WTC11 (cell line): ENCODE results near the gene CYSTM1. TPM values are rescaled to one million over a fixed set of nuclear protein-coding genes. Genes with fewer than 3 reads are reported as not detected.

Source experiments
- ATAC-seq: fragments of 200-7000 bp; cut with Tn5 transposase; 2 replicates; pipeline ENCODE4 v1.10.0; 2021; ENCODE audit warnings: mild to moderate bottlenecking, moderate library complexity
- CTCF ChIA-PET: fragments of 300-600 bp; sonication (Branson Sonifier 250); formaldehyde crosslinking; loops from one replicate; lab custom pipeline; 2021; ENCODE audit warnings: antibody characterized with exemption; lab: Charles Lee
- POLR2A ChIA-PET: fragments of 350-600 bp; sonication (Branson Sonifier 250); formaldehyde crosslinking; loops from one replicate; lab custom pipeline; 2021; ENCODE audit warnings: antibody characterized with exemption; lab: Charles Lee
- DNase-seq: peaks from one replicate; pipeline ENCODE4 v3.0.0; 2021; ENCODE audit warnings: low spot score
- H3K27ac Mint-ChIP-seq: 2 replicates; pipeline ENCODE4 v1.8.0; 2021; ENCODE audit warnings: mixed read lengths
- H3K27me3 Mint-ChIP-seq: 2 replicates; pipeline ENCODE4 v1.8.0; 2021; ENCODE audit warnings: low read depth, mild to moderate bottlenecking, moderate library complexity, mixed read lengths
- H3K36me3 Mint-ChIP-seq: 2 replicates; pipeline ENCODE4 v1.8.0; 2021; ENCODE audit warnings: mixed read lengths
- H3K4me1 Mint-ChIP-seq: 2 replicates; pipeline ENCODE4 v1.8.0; 2022; ENCODE audit warnings: mixed read lengths
- H3K4me3 Mint-ChIP-seq: 2 replicates; pipeline ENCODE4 v1.8.0; 2021; ENCODE audit warnings: mild to moderate bottlenecking, moderate library complexity, mixed read lengths
- H3K9me3 Mint-ChIP-seq: 2 replicates; pipeline ENCODE4 v1.8.0; 2021; ENCODE audit warnings: mixed read lengths
- ATF1 ChIP-seq: sonication (generic); formaldehyde crosslinking; IDR thresholded peaks from 2 replicates; pipeline ENCODE4 v1.8.1; 2023; ENCODE audit warnings: mild to moderate bottlenecking, moderate library complexity, missing genetic modification reagents
- ATF3 ChIP-seq: sonication (generic); formaldehyde crosslinking; conservative IDR thresholded peaks from 2 replicates; pipeline ENCODE4 v1.8.1; 2022; ENCODE audit warnings: mild to moderate bottlenecking, missing genetic modification reagents
- E2F4 ChIP-seq: sonication (generic); formaldehyde crosslinking; IDR thresholded peaks from 2 replicates; pipeline ENCODE4 v1.8.1; 2022; ENCODE audit warnings: low read depth, mild to moderate bottlenecking, moderate library complexity, missing genetic modification reagents, borderline replicate concordance
- FOXJ3 ChIP-seq: sonication (generic); formaldehyde crosslinking; IDR thresholded peaks from 2 replicates; pipeline ENCODE4 v1.9.0; 2021; ENCODE audit warnings: missing genetic modification reagents, mild to moderate bottlenecking, borderline replicate concordance
- GTF2I ChIP-seq: fragments of 250-450 bp; sonication (Bioruptor Pico); conservative IDR thresholded peaks from 2 replicates; pipeline ENCODE4 v1.4.0; 2021; ENCODE audit warnings: mild to moderate bottlenecking
- IRF2 ChIP-seq: sonication (generic); formaldehyde crosslinking; IDR thresholded peaks from 2 replicates; pipeline ENCODE4 v1.8.0; 2022; ENCODE audit warnings: low read depth, missing genetic modification reagents, borderline replicate concordance
- MXD4 ChIP-seq: fragments of 250-450 bp; sonication (Bioruptor Pico); IDR thresholded peaks from 2 replicates; pipeline ENCODE4 v1.8.0; 2021; ENCODE audit warnings: mild to moderate bottlenecking, moderate library complexity, borderline replicate concordance
- NR1H2 ChIP-seq: sonication (generic); formaldehyde crosslinking; IDR thresholded peaks from 2 replicates; pipeline ENCODE4 v1.9.0; 2021; ENCODE audit warnings: mild to moderate bottlenecking, moderate library complexity, missing genetic modification reagents
- NR2C2 ChIP-seq: sonication (generic); formaldehyde crosslinking; IDR thresholded peaks from 2 replicates; pipeline ENCODE4 v1.8.0; 2022; ENCODE audit warnings: mild to moderate bottlenecking, missing genetic modification reagents
- PRDM15 ChIP-seq: sonication (generic); formaldehyde crosslinking; IDR thresholded peaks from 2 replicates; pipeline ENCODE4 v1.8.0; 2022; ENCODE audit warnings: missing genetic modification reagents
- PREB ChIP-seq: sonication (generic); formaldehyde crosslinking; IDR thresholded peaks from 2 replicates; pipeline ENCODE4 v1.8.1; 2022; ENCODE audit warnings: mild to moderate bottlenecking, missing genetic modification reagents, moderate library complexity, borderline replicate concordance
- SMAD4 ChIP-seq: sonication (generic); formaldehyde crosslinking; IDR thresholded peaks from 2 replicates; pipeline ENCODE4 v1.8.0; 2022; ENCODE audit warnings: mild to moderate bottlenecking, missing genetic modification reagents
- TCF7 ChIP-seq: sonication (generic); formaldehyde crosslinking; IDR thresholded peaks from 2 replicates; pipeline ENCODE4 v1.8.0; 2022; ENCODE audit warnings: mild to moderate bottlenecking, low read depth, missing genetic modification reagents, moderate library complexity
- TEAD4 ChIP-seq: sonication (generic); formaldehyde crosslinking; IDR thresholded peaks from 2 replicates; pipeline ENCODE4 v1.8.0; 2022; ENCODE audit warnings: mild to moderate bottlenecking, missing genetic modification reagents
- TP53 ChIP-seq: sonication (generic); formaldehyde crosslinking; IDR thresholded peaks from 2 replicates; pipeline ENCODE4 v1.8.1; 2023; ENCODE audit warnings: mild to moderate bottlenecking, missing genetic modification reagents
- ZBTB21 ChIP-seq: sonication (generic); formaldehyde crosslinking; IDR thresholded peaks from 2 replicates; pipeline ENCODE4 v1.8.1; 2023; ENCODE audit warnings: mild to moderate bottlenecking, missing genetic modification reagents, borderline replicate concordance
- ZNF423 ChIP-seq: fragments of 250-450 bp; sonication (Bioruptor Pico); IDR thresholded peaks from 2 replicates; pipeline ENCODE4 v2.1.2; 2022; ENCODE audit warnings: mild to moderate bottlenecking, moderate library complexity
- ZSCAN18 ChIP-seq: fragments of 250-450 bp; sonication (Bioruptor Pico); IDR thresholded peaks from 2 replicates; pipeline ENCODE4 v2.1.2; 2022; ENCODE audit warnings: mild to moderate bottlenecking, moderate library complexity
- total RNA-seq: library from RNA; stranded (reverse); gene quantifications from 3 replicates; pipeline ENCODE4 v1.2.3, GENCODE V29; 2021

Gene CYSTM1
- total RNA-seq, 1 experiment from 2014 or later, result 29.3 TPM

- CTCF ChIA-PET, result interaction anchor here (1.5 to 1.7 kb wide), 2 partner anchors 27 to 210 kb away, joined by 3 read pairs; no protein-coding TSS in a partner anchor
- POLR2A ChIA-PET, result no interaction called here
- no peaks in the 10 kb centered on the region for H3K27me3 Mint-ChIP-seq
Measured at GRCh38 chr5:140178482-140179116, 3.6 kb downstream of the CYSTM1 start.

More at GRCh38 chr5:140178482-140179116, 3.6 kb downstream of the CYSTM1 start:
- H3K4me3 Mint-ChIP-seq, result no peak overlapping the region
- peaks cover 27% of the 10 kb centered on the region for H3K4me1 Mint-ChIP-seq
- no peak for ATAC-seq
- no peaks in the 10 kb centered on the region for H3K9me3 Mint-ChIP-seq
- TF ChIP-seq GTF2I (CRISPR knock-in tag) (no peak), ATF3 (CRISPR knock-in tag) (no peak), NR1H2 (CRISPR knock-in tag) (no peak), FOXJ3 (no peak), ATF1 (CRISPR knock-in tag) (no peak), E2F4 (CRISPR knock-in tag) (no peak), TEAD4 (CRISPR knock-in tag) (no peak), TP53 (CRISPR knock-in tag) (no peak), MXD4 (no peak), IRF2 (no peak), ZBTB21 (no peak), PREB (CRISPR knock-in tag) (no peak), SMAD4 (no peak), NR2C2 (no peak), ZNF423 (no peak), TCF7 (CRISPR knock-in tag) (no peak), PRDM15 (CRISPR knock-in tag) (no peak), ZSCAN18 (CRISPR knock-in tag) (no peak)
- DNase-seq, result no peak
- no peak overlapping the region for H3K27ac Mint-ChIP-seq
- no peaks in the 10 kb centered on the region for H3K36me3 Mint-ChIP-seq
